Panc1 (cell line): ENCODE measurements around the gene SLC51A. TPM values are rescaled to one million over a fixed set of nuclear protein-coding genes. Genes with fewer than 3 reads are reported as not detected.

ENCODE experiments used
- ATAC-seq: fragments of 200-7000 bp; cut with Tn5 transposase; 2 replicates; pipeline ENCODE4 v1.9.1; 2020; ENCODE audit warnings: mild to moderate bottlenecking, moderate library complexity
- BruUV-seq: library from RNA; stranded (reverse); fragments of 400-500 nt; replicated peaks from 2 replicates; lab custom pipeline; 2021; lab: Mats Ljungman, UMichigan
- CTCF ChIA-PET: fragments of 300-600 bp; sonication (Branson Sonifier 250); formaldehyde crosslinking; loops from one replicate; lab custom pipeline; 2022; ENCODE audit warnings: antibody characterized with exemption; lab: Charles Lee
- POLR2A ChIA-PET: fragments of 300-600 bp; sonication (Branson Sonifier 250); formaldehyde crosslinking; loops from one replicate; lab custom pipeline; 2022; ENCODE audit warnings: antibody characterized with exemption; lab: Charles Lee
- DNase-seq: peaks from one replicate; pipeline ENCODE4 v3.0.0-alpha.2; 2010; ENCODE audit warnings: low read depth, low spot score
- H3K27ac ChIP-seq: 2 replicates; pipeline ENCODE4 v1.5.1; 2011; ENCODE audit warnings: mild to moderate bottlenecking, low read length, inconsistent platforms
- H3K27me3 ChIP-seq: fragments of 200-500 bp; sonication (Bioruptor generic); 2 replicates; pipeline ENCODE4 v1.6.0; 2014; ENCODE audit warnings: low read length, inconsistent platforms; ENCODE audit not compliant: control insufficient read depth, insufficient read depth
- H3K36me3 ChIP-seq: fragments of 200-500 bp; sonication (Bioruptor generic); 2 replicates; pipeline ENCODE4 v1.5.1; 2014; ENCODE audit warnings: inconsistent platforms, mild to moderate bottlenecking, low read length, moderate library complexity; ENCODE audit not compliant: control insufficient read depth, insufficient read depth
- H3K4me1 ChIP-seq: 2 replicates; pipeline ENCODE4 v1.5.1; 2011; ENCODE audit warnings: inconsistent platforms, mild to moderate bottlenecking, low read length, moderate library complexity; ENCODE audit not compliant: control insufficient read depth, insufficient read depth
- H3K4me3 ChIP-seq, 2 experiments: 2 replicates each; pipeline ENCODE4 v1.5.1; 2011 to 2012; ENCODE audit warnings: low read depth in 2 of 2, low read length in 2 of 2, mild to moderate bottlenecking in 2 of 2, inconsistent platforms in 1 of 2, moderate library complexity in 1 of 2
- H3K9me3 ChIP-seq: fragments of 200-500 bp; sonication (Bioruptor generic); 2 replicates; pipeline ENCODE4 v1.5.1; 2014; ENCODE audit warnings: low read depth, mild to moderate bottlenecking, inconsistent platforms, low read length, moderate library complexity; ENCODE audit not compliant: control insufficient read depth, insufficient read depth
- POLR2AphosphoS5 ChIP-seq: IDR thresholded peaks from 2 replicates; pipeline ENCODE4 v1.6.1; 2012; ENCODE audit warnings: mild to moderate bottlenecking, low read depth, low read length, moderate library complexity
- SIN3A ChIP-seq: IDR thresholded peaks from 2 replicates; pipeline ENCODE4 v1.6.1; 2012; ENCODE audit warnings: low read depth, mild to moderate bottlenecking, low read length, moderate library complexity, borderline replicate concordance; ENCODE audit not compliant: insufficient read depth
- TCF7L2 ChIP-seq: IDR thresholded peaks from 2 replicates; pipeline ENCODE4 v1.6.1; 2011; ENCODE audit warnings: mild to moderate bottlenecking, low read depth, low read length, inconsistent platforms
- in situ Hi-C: cut with HindIII; loops from 2 replicates; pipeline ENCODE4 v1.10.0; 2016; ENCODE audit warnings: low sequenced_read_pairs, low pct_unique_long_range_greater_than_20kb
- intact Hi-C: fragments of 100-400 bp; cut with micrococcal nuclease; formaldehyde crosslinking; loops from one replicate; pipeline ENCODE4 v1.10.0; 2022; ENCODE audit not compliant: unreplicated experiment
- total RNA-seq: library from RNA; stranded (reverse); gene quantifications from one replicate; pipeline ENCODE4 v1.2.1, GENCODE V29; 2021; ENCODE audit not compliant: unreplicated experiment
- TF ChIP-seq, protein P1 (sequence below), 2 experiments: IDR thresholded peaks; 2 replicates each; pipeline ENCODE4 v1.6.1; 2011 to 2012; ENCODE audit warnings: low read depth in 2 of 2, control low read depth in 1 of 2, low read length in 1 of 2, mild to moderate bottlenecking in 1 of 2, moderate library complexity in 1 of 2; ENCODE audit not compliant: insufficient read depth in 1 of 2
- TF ChIP-seq, protein P2 (sequence below): fragments of 450-650 bp; IDR thresholded peaks from 2 replicates; pipeline ENCODE4 v1.5.1; 2017; ENCODE audit warnings: mild to moderate bottlenecking

The SLC51A gene
- total RNA-seq, 1 experiment from 2014 or later = not detected

DNA sequence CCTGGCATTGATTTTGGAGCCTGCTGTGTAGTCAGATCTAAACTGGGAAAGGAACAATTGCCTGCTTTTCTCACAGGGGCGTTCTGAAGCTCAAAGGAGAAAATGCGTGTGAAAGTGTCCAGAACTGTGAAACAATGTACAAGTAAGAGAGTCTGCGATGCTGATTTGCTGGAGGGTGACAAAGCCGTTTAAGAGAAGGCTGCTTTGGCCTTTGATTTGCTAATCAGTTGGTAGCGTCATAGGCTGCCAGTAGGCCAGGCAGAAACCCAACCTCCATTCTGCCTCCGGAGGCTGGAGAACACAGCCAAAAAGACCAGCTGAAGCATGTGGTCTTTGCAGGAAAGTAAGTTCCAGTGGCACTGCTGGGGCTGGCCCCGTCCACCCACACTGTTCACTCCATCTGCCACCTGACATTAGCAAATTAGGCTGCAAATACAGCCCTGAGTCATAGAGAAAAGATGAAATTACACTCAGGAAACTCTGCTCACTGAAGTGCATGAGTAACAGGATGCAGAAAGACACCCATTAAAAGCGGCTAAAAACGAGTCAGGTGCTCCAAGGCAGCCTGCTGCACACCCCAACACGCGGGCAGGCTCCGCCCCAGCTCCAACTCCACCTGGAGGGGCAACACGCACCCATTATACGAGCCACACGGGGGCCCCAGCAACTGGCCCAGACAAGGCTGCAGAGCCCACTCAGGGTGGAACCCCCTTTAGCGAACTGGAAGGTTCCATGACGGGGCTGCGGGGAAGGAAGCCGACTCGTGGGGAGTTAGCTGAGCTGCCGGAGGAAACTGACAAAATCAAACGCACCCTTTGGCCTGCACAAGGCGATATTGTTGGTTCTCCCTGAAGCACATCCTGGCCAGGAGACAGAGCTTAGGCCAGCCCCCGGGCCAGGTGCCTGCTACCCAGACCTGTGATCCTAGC lies 36.7 kb upstream of the SLC51A start:
- H3K27ac ChIP-seq = no peak overlapping the region
- no peaks in the 10 kb centered on the region for H3K9me3 ChIP-seq
- no peak overlapping the region for H3K4me3 ChIP-seq
- BruUV-seq = no TSS peak
- DNase-seq = no peak
- no peak for ATAC-seq
- in situ Hi-C loops = loop anchor here (25.0 kb wide), 1 partner anchor 92 kb away; the partner anchor contains the start of gene TFRC
- H3K36me3 ChIP-seq = no peaks in the 10 kb centered on the region
- ChIA-PET POLR2A (no interaction called here), CTCF (interaction anchor here (0.5 kb wide), 1 partner anchor 41 kb away, joined by 4 read pairs; no protein-coding TSS in a partner anchor)
- no peaks in the 10 kb centered on the region for H3K27me3 ChIP-seq
- intact Hi-C loops = no loop called here
- TF ChIP-seq SIN3A (no peak), POLR2AphosphoS5 (no peak), TCF7L2 (no peak)
- TF ChIP-seq, protein P1, sequence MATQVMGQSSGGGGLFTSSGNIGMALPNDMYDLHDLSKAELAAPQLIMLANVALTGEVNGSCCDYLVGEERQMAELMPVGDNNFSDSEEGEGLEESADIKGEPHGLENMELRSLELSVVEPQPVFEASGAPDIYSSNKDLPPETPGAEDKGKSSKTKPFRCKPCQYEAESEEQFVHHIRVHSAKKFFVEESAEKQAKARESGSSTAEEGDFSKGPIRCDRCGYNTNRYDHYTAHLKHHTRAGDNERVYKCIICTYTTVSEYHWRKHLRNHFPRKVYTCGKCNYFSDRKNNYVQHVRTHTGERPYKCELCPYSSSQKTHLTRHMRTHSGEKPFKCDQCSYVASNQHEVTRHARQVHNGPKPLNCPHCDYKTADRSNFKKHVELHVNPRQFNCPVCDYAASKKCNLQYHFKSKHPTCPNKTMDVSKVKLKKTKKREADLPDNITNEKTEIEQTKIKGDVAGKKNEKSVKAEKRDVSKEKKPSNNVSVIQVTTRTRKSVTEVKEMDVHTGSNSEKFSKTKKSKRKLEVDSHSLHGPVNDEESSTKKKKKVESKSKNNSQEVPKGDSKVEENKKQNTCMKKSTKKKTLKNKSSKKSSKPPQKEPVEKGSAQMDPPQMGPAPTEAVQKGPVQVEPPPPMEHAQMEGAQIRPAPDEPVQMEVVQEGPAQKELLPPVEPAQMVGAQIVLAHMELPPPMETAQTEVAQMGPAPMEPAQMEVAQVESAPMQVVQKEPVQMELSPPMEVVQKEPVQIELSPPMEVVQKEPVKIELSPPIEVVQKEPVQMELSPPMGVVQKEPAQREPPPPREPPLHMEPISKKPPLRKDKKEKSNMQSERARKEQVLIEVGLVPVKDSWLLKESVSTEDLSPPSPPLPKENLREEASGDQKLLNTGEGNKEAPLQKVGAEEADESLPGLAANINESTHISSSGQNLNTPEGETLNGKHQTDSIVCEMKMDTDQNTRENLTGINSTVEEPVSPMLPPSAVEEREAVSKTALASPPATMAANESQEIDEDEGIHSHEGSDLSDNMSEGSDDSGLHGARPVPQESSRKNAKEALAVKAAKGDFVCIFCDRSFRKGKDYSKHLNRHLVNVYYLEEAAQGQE (IDR thresholded peaks at IDR 0.05; ENCODE audit: insufficient read depth in 1 of 2, low read depth in 2 of 2, low read length in 1 of 2) = no peak
- TF ChIP-seq, protein P2, sequence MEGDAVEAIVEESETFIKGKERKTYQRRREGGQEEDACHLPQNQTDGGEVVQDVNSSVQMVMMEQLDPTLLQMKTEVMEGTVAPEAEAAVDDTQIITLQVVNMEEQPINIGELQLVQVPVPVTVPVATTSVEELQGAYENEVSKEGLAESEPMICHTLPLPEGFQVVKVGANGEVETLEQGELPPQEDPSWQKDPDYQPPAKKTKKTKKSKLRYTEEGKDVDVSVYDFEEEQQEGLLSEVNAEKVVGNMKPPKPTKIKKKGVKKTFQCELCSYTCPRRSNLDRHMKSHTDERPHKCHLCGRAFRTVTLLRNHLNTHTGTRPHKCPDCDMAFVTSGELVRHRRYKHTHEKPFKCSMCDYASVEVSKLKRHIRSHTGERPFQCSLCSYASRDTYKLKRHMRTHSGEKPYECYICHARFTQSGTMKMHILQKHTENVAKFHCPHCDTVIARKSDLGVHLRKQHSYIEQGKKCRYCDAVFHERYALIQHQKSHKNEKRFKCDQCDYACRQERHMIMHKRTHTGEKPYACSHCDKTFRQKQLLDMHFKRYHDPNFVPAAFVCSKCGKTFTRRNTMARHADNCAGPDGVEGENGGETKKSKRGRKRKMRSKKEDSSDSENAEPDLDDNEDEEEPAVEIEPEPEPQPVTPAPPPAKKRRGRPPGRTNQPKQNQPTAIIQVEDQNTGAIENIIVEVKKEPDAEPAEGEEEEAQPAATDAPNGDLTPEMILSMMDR = no peak
- peaks cover 10% of the 10 kb centered on the region; the same call in 1 of the 2 replicates for H3K4me1 ChIP-seq

DNA sequence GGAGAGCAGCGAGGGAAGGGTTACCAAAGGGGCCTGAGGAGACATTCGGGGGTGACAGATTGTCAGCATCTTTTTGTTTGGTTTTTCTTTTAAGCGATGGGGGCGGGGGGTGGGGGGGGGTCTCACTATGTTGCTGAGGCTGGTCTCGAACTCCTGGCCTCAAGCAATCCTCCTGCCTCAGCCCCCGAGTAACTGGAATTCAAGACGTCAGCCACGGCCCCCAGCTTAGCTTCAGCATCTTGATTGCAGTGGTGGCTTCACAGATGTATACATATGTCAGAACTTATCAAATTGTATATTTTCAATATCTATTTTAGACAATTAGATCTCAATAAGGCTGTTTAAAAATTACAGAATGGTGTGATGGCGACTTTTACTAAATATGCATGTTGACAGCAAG lies 36.0 kb upstream of the SLC51A start:
- intact Hi-C loops (no loop called here), in situ Hi-C loops (loop anchor here (25.0 kb wide), 1 partner anchor 93 kb away; the partner anchor contains the start of gene TFRC)
- H3K27ac ChIP-seq = no peak overlapping the region
- H3K36me3 ChIP-seq = no peaks in the 10 kb centered on the region
- no peak overlapping the region for H3K4me3 ChIP-seq
- H3K9me3 ChIP-seq = no peaks in the 10 kb centered on the region
- ChIA-PET CTCF (no interaction called here), POLR2A (no interaction called here)
- ATAC-seq (no peak), DNase-seq (no peak)
- H3K4me1 ChIP-seq = peaks cover 10% of the 10 kb centered on the region; the same call in 1 of the 2 replicates
- H3K27me3 ChIP-seq = no peaks in the 10 kb centered on the region
- TF ChIP-seq POLR2AphosphoS5 (no peak), SIN3A (no peak), TCF7L2 (no peak)
- TF ChIP-seq, protein P2 = no peak
- TF ChIP-seq, protein P1 (IDR thresholded peaks at IDR 0.05; ENCODE audit: insufficient read depth in 1 of 2, low read depth in 2 of 2, low read length in 1 of 2) = no peak
- BruUV-seq = no TSS peak
